Stimulated activated effector memory CD8-positive, alpha-beta T cell treated with anti-CD3 and anti-CD28 coated beads, Interleukin-12 subunit alpha, Interleukin-12 subunit beta, amount 100 ng/mL, for 72 hours (primary cell): ENCODE measurements around the gene PANX3.
A peak's percentile ranks its signal among the peaks of the same experiment; 100 is the strongest.

ENCODE experiments used
- ATAC-seq: fragments of 150-1000 bp; cut with Tn5 transposase; 2 replicates; pipeline ENCODE4 v1.10.0; 2021
- DNase-seq, 2 donors: peaks; one replicate each; pipeline ENCODE4 v3.0.0; 2021 to 2022; ENCODE audit warnings: low spot score in 2 of 2
- H3K27ac Mint-ChIP-seq: one replicate; pipeline ENCODE4 v1.8.0; 2022; ENCODE audit warnings: mild to moderate bottlenecking, mixed read lengths
- H3K36me3 Mint-ChIP-seq: one replicate; pipeline ENCODE4 v1.8.0; 2022; ENCODE audit warnings: mild to moderate bottlenecking, mixed read lengths
- H3K4me1 Mint-ChIP-seq: one replicate; pipeline ENCODE4 v1.8.0; 2022; ENCODE audit warnings: mixed read lengths
- H3K4me3 Mint-ChIP-seq: one replicate; pipeline ENCODE4 v1.8.0; 2022; ENCODE audit warnings: mild to moderate bottlenecking, mixed read lengths
- H3K9me3 Mint-ChIP-seq: one replicate; pipeline ENCODE4 v1.8.0; 2022; ENCODE audit warnings: mixed read lengths

The PANX3 gene

DNA sequence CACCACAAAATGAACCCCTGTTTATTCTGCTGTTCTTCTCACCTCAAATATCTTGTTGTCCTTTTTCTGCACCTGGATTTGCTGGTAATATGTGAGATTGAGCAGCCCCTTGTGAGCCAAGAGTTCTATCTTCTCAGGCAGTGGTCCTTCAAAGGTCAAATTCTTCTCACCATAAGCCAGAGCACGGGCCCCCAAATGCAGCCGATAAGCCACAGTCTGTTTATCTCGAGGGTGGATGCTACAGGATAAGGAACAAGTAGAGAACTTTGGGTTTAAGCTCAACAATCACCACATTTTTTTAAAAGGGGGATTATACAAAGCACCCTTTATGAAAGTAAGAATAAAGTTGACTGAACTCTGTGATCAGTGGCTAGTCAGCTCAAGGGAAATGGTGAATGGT lies 27.3 kb downstream of the PANX3 start:
- ATAC-seq, result no peak
- H3K27ac Mint-ChIP-seq, result peak overlapping the region; percentile 33
- DNase-seq, result no peak
- no peaks in the 10 kb centered on the region for H3K4me1 Mint-ChIP-seq
- no peaks in the 10 kb centered on the region for H3K9me3 Mint-ChIP-seq
- H3K4me3 Mint-ChIP-seq, result no peak overlapping the region
- H3K36me3 Mint-ChIP-seq, result peaks cover 37% of the 10 kb centered on the region

GRCh38 chr11:124639186-124639585 lies 28.0 kb downstream of the PANX3 start:
- ATAC-seq, result no peak
- DNase-seq, result no peak
- Mint-ChIP-seq H3K27ac (peak overlapping the region; percentile 33), H3K9me3 (no peaks in the 10 kb centered on the region), H3K36me3 (peaks cover 30% of the 10 kb centered on the region), H3K4me3 (no peak overlapping the region), H3K4me1 (no peaks in the 10 kb centered on the region)

DNA sequence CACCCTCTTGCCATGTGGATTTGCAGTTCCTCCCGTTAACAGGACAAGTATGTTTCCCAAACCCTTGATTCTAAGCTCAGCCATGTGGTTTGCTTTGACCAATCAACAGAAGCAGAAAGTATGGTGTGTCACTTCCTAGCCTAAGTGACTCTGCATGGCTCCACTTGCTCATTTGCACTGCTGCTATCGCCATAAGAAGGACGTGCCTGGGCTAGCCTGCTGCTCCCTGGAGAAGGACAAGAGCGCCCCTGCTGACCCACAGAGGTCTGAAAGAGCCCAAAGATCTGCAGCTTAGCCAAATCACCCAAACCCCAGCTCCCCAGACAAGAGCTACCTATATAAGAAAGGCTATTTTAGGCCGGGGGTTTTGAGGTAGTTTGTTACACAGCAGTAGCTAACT lies 29.4 kb downstream of the PANX3 start:
- ATAC-seq, result no peak

GRCh38 chr11:124642628-124643027 lies 31.4 kb downstream of the PANX3 start:
- Mint-ChIP-seq H3K27ac (no peak overlapping the region), H3K4me1 (no peaks in the 10 kb centered on the region), H3K4me3 (no peak overlapping the region), H3K9me3 (no peaks in the 10 kb centered on the region), H3K36me3 (no peaks in the 10 kb centered on the region)
- DNase-seq (no peak), ATAC-seq (no peak)

More for the DNA sequence above, 29.4 kb downstream of the PANX3 start:
- no peaks in the 10 kb centered on the region for H3K4me1 Mint-ChIP-seq
- H3K4me3 Mint-ChIP-seq, result no peak overlapping the region
- peak overlapping the region; percentile 18 for H3K27ac Mint-ChIP-seq
- peaks cover 15% of the 10 kb centered on the region for H3K36me3 Mint-ChIP-seq
- no peak for DNase-seq
- no peaks in the 10 kb centered on the region for H3K9me3 Mint-ChIP-seq

GRCh38 chr11:124643042-124643604 lies 31.9 kb downstream of the PANX3 start:
- Mint-ChIP-seq H3K27ac (no peak overlapping the region), H3K4me1 (no peaks in the 10 kb centered on the region), H3K9me3 (no peaks in the 10 kb centered on the region), H3K4me3 (no peak overlapping the region), H3K36me3 (no peaks in the 10 kb centered on the region)
- ATAC-seq (no peak), DNase-seq (no peak)

DNA sequence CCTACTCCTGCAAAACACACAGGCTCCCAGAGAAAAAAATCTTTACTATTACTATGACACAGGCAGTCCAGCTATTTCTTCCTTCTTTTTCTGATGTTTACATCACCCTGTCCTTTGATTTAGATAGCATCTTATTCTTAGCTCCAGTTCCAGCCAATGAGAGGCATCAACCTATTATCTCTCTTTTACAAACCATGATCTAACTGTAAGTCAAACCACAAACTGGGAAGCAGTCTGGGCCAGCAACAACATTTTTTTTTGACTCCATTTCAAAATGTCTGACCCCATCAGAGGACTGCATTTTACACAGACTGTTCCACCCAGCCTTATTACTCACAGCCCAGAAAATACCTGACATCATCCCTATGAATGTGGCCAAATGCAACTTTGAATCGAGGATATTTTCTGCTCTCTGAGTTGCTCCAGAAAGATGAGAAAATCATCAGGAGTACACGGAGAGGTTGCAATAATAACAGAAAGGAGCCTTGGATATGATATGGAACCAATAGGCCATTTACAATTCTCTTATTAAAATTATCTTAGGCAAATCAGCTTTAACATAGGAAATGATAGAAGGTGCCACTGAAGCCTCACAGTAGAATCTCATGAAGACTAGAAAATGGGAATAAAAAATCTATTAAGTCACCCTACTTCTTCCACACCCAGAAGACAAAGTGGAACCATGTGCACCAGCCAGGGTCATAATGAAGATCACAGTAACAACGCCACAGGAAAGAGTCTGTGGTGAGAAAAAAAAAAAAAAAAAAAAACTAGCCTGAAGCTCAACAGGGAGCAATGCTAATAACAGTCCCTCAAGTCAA lies 32.6 kb downstream of the PANX3 start:
- H3K4me1 Mint-ChIP-seq, result no peaks in the 10 kb centered on the region
- H3K9me3 Mint-ChIP-seq, result no peaks in the 10 kb centered on the region
- DNase-seq (no peak), ATAC-seq (no peak)
- no peaks in the 10 kb centered on the region for H3K36me3 Mint-ChIP-seq
- H3K4me3 Mint-ChIP-seq, result no peak overlapping the region
- H3K27ac Mint-ChIP-seq, result no peak overlapping the region

DNA sequence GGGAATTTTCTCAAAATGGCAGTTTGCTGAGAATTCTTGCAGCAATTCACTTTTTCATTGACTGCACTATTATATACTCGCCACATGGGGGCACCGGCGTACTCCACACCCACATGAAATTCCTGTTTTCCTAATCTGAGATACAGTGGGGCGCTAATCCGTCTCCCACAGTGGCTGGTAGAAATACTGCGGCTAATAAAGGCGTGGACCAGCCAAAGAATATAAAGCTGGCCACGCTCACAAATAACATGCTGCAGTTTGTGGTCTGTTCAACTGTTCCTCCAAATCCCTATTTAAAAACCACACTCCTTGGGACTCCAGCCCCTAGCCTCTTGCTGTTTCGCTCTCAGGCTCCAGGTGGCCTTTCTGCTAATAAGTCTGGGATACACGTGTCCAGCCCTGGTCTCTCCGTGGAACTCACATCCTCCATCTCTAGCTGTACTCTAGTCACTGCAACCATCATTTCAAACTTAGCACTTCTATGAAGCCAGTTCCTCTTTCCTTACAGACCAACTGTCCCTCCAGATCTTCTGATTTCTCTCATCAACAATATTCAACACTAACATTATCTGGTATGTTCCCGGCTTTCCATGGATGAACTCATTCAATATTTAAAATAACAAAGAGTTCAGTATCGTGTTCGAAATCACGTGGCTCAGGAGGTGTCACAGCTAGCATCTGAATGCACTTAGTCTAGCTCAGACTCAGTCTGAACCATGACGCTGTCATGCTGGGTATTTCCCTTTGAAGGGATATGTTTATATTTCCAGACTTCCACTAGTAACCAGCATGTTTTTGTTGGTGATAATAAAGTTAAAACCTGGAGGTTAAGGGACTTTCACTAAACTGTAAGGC lies 33.4 kb downstream of the PANX3 start:
- H3K4me3 Mint-ChIP-seq, result no peak overlapping the region
- H3K9me3 Mint-ChIP-seq, result no peaks in the 10 kb centered on the region
- H3K4me1 Mint-ChIP-seq, result no peaks in the 10 kb centered on the region
- DNase-seq (no peak), ATAC-seq (no peak)
- H3K36me3 Mint-ChIP-seq, result no peaks in the 10 kb centered on the region
- no peak overlapping the region for H3K27ac Mint-ChIP-seq

- Mint-ChIP-seq H3K4me1 (no peaks in the 10 kb centered on the region), H3K27ac (no peak overlapping the region), H3K9me3 (no peaks in the 10 kb centered on the region), H3K36me3 (no peaks in the 10 kb centered on the region), H3K4me3 (no peak overlapping the region)
- ATAC-seq, result no peak
- no peak for DNase-seq
Observed at GRCh38 chr11:124646148-124646547, 34.9 kb downstream of the PANX3 start.

GRCh38 chr11:124648610-124649009 lies 37.4 kb downstream of the PANX3 start:
- Mint-ChIP-seq H3K4me1 (no peaks in the 10 kb centered on the region), H3K36me3 (no peaks in the 10 kb centered on the region), H3K27ac (no peak overlapping the region), H3K9me3 (no peaks in the 10 kb centered on the region), H3K4me3 (no peak overlapping the region)
- ATAC-seq (no peak), DNase-seq (no peak)

- DNase-seq (no peak), ATAC-seq (no peak)
- H3K27ac Mint-ChIP-seq, result no peak overlapping the region
- H3K36me3 Mint-ChIP-seq, result no peaks in the 10 kb centered on the region
- H3K4me3 Mint-ChIP-seq, result no peak overlapping the region
- H3K9me3 Mint-ChIP-seq, result no peaks in the 10 kb centered on the region
- no peaks in the 10 kb centered on the region for H3K4me1 Mint-ChIP-seq
Observed at GRCh38 chr11:124656774-124657630, 45.8 kb downstream of the PANX3 start.

DNA sequence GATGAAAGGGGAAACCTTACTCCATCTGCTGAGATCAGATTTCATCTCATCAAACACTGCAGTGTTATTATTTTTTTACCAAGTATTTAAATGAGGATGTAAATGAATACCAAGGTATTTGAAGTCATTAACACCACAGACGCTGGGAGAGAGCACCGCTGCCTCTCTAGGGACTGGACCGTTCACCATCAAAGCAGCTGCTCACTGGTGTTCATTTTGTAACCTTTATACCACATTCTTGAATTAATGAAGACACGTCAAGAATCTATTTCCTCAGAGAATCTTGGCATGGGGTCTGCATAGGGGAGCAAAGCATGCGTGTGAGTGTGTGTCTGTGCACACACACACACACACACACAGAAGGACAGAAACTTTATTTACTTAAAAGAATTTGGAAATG lies 46.7 kb downstream of the PANX3 start:
- ATAC-seq (no peak), DNase-seq (no peak)
- H3K27ac Mint-ChIP-seq, result no peak overlapping the region
- H3K9me3 Mint-ChIP-seq, result no peaks in the 10 kb centered on the region
- H3K4me1 Mint-ChIP-seq, result no peaks in the 10 kb centered on the region
- H3K36me3 Mint-ChIP-seq, result no peaks in the 10 kb centered on the region
- H3K4me3 Mint-ChIP-seq, result no peak overlapping the region

DNA sequence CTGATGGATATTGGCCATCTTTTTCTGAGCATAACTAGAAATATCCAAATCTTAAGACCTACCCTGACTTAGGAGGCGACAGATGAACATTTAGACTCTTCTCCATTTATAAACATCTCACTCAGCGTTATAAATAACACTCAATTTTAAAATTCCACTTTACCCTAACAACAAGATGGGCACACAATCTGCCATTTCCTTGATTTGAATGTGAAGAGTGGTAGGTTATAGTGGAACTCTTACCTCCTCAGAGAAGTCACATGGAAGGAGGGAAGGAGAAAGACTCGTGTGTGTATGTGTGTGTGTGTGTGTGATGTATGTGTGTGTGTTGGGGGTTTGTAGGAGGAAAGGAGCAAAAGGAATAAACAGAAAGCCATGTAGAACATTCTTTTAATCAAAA lies 47.3 kb downstream of the PANX3 start:
- Mint-ChIP-seq H3K4me1 (no peaks in the 10 kb centered on the region), H3K36me3 (no peaks in the 10 kb centered on the region), H3K4me3 (no peak overlapping the region), H3K27ac (no peak overlapping the region), H3K9me3 (no peaks in the 10 kb centered on the region)
- no peak for DNase-seq
- no peak for ATAC-seq

DNA sequence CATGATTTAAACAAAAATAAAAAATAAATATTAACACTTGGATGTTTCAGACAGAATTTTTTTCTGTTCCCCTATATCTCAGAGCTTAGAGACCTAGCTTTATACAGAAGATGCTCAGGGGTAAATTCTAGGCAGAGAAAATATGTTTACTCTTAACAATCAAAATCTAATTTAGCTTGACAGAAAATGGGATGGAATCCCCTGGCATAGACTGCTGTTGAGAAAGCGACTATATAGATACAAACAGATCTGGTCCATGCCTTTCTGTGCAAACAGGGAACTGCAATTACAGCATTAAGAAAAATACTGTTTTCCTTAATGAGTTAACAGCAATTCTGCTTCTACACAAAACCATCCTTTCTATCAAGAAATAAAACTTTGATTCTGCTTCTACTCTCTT lies 47.8 kb downstream of the PANX3 start:
- no peaks in the 10 kb centered on the region for H3K4me1 Mint-ChIP-seq
- no peak for ATAC-seq
- no peak overlapping the region for H3K27ac Mint-ChIP-seq
- DNase-seq, result no peak
- no peak overlapping the region for H3K4me3 Mint-ChIP-seq
- H3K9me3 Mint-ChIP-seq, result no peaks in the 10 kb centered on the region
- no peaks in the 10 kb centered on the region for H3K36me3 Mint-ChIP-seq

- H3K36me3 Mint-ChIP-seq, result no peaks in the 10 kb centered on the region
- no peaks in the 10 kb centered on the region for H3K9me3 Mint-ChIP-seq
- ATAC-seq (no peak), DNase-seq (no peak)
- no peak overlapping the region for H3K4me3 Mint-ChIP-seq
- no peak overlapping the region for H3K27ac Mint-ChIP-seq
- H3K4me1 Mint-ChIP-seq, result no peaks in the 10 kb centered on the region
Observed at GRCh38 chr11:124661553-124661952, 50.3 kb downstream of the PANX3 start.

- DNase-seq (no peak), ATAC-seq (no peak)
- no peak overlapping the region for H3K4me3 Mint-ChIP-seq
- H3K36me3 Mint-ChIP-seq, result no peaks in the 10 kb centered on the region
- no peaks in the 10 kb centered on the region for H3K4me1 Mint-ChIP-seq
- no peaks in the 10 kb centered on the region for H3K9me3 Mint-ChIP-seq
- H3K27ac Mint-ChIP-seq, result no peak overlapping the region
Observed at GRCh38 chr11:124662106-124662505, 50.9 kb downstream of the PANX3 start.
